GM19372 (cell line): ENCODE data around the gene CENPB.

Experiments used
- ATAC-seq: cut with Tn5 transposase; IDR thresholded peaks from one replicate; pipeline ENCODE4 v1.9.1; 2021; ENCODE audit warnings: mild to moderate bottlenecking, low read depth, moderate library complexity; ENCODE audit not compliant: unreplicated experiment

CENPB gene

GRCh38 chr20:3768342-3769130 is 18.0 kb downstream of the CENPB start:
- peak; percentile 33 for ATAC-seq

GRCh38 chr20:3767427-3768341 is 18.9 kb downstream of the CENPB start, which contains the start of gene ADISSP:
Gene ADISSP (minus strand): TSS chr20:3767753. CDS start chr20:3760100, 7,653 bp downstream.
- peak; percentile 91 for ATAC-seq

DNA sequence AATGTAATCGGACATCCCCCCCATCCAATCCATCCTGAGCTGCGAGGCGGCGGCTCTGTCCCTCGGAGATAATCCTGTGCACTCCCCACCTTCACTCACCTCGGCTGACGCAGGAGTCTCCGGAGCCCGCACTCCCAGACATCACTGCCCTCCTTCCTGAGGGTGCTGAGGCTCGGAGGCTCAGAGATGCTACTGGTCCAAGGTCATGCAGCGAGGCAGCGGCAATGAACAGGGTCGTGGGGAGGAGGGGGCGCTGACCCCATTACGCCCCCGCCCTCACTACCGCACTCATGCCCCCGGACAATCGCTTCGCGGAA is 19.5 kb downstream of the CENPB start:
- no peak for ATAC-seq

DNA sequence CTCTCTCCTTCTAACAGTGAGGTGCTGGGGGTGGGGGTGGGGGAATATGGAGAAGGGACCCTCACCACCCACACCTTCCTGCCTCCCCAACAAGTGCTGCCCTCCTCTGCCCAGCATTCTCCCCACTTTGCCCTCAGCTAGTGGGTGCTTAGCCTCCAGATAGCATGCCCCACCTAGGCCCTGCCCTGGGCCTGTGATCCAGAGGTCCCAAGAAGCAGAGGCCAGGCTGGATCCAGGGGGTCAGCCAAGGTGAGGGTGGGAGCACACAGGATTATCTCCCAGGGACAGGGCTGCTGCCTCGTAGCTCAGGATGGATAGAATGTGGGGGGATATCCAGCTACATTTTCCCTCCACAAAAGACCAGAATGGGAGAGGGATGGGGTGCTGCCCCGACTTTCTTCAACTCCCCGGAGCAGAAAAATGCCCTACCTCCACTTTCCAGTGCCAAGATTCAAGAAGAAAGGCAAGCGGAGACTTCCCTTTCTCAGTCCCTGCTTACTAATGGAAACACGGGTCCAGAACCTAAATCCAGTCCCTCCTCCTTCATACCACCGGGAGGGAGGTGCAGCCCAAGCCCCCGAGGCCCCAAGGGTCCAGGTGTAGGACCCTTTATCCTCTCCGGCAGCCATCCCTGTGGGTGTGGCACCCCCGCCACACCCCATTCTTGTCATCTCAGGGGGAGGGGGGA is 20.0 kb downstream of the CENPB start:
- no peak for ATAC-seq

DNA sequence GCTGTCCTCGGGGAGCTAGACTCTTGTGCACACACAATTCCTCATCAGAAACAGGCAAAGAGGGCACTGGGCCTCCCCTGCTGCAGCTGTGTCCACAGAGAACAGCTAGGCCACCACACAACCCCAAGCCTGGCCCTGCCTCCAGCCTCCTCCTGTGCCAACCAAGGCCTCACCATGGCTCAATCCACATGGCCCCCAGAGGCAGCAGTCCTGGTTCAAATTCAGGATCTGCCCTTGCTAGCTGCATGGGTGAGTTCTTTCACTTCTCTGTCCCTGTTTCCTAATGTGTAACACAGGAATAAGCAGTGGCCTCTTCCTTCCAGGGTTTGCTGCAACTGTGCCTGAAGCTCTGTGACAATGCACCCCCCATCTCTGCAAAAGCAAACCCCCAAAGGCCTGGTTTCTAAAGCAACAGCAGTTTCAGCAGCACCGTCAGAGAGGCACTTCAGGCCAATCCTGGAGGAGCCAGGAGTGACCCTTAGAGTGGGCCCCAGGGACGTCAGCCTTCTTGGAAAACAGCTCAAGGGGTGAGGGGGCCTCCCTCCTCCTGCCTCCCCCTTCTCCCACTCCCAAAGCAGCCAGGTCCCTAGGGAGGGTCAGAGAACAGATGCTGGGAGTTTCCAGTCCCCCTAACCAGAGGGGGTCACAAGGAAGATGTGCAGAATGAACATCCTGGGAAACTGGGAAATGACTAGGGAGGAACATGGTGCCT is 21.2 kb downstream of the CENPB start:
- no peak for ATAC-seq

- ATAC-seq = no peak
These were observed 21.9 kb downstream of the CENPB start for GRCh38 chr20:3764659-3765058.

DNA sequence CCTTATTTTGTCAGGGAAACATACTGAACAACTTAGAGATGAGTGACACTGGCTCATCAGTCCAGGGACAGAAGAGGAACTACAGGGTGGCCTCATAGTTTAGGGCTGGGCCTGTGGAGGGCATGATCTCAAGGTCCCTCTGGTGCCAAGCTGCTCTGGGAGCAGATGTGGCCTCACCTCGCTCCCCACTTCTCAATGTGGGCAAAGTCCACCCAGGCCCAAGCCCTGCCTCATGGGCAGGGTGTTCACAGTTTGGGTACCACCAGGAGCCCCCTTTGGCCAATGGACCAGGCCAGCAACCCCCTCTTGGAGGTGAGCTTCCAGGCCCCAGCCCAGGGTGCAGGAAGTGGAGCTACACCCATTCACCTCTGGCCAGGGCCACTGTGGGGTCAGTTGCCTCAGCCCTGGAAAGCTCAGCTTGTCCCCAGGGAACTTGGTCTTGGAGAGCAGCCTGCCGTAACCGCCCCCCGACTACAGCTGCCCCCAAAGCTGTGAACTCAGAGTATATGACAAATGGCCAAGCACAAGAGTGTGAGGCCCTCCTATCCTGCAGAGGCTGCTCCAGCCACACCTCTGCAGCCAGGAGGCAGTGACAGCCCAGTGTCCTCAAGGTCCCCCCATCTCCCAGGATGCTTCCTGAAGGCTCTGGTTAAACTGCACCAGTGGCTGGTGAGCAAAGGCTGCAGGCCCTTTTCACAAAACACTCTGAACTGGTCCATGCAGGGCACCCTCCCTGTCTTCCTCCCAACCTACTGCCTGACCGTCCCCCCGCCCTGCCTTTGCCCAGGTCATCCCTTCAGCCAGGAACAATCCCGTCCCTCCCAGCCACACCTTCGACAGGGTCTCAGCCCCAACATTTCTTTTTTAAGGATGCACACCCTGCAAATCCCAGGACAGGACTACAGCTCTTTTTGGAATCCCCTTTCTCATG is 22.6 kb downstream of the CENPB start:
- no peak for ATAC-seq

DNA sequence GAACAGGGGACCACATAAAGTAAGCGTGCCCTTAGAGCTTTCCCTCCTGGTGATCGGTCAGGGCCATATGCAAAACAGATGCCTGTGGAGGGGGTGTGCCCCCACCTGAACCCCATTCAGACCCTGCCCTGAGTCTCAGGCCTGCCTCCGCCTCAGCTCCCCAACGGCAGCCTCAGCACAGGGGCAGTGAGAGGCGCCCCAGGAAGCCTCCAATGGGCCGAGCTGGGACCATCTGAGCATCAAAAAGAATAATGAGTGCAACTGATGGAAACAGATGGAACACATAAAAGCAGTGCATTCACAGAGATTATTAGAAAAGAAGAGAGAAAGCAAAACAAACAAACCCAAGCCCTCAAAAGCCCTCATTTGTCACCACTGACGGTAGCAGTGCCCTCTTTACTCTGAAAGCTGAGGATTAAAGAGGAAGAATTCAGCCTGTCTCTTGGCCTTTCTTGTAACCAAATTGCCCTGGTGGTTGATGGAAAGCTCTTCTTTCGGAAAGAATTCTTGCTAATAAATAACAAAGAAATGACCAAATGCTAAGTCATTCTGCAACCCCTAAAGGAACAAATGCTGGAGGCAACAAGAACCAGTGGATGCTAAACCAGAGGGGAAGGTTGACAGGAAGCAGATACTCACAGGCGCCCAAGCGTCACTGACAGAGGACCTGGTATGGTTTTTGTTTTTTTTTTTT is 25.7 kb downstream of the CENPB start:
- no peak for ATAC-seq

- ATAC-seq = no peak
These were observed 26.7 kb downstream of the CENPB start for GRCh38 chr20:3759884-3760283.

- ATAC-seq = no peak
These were observed 27.2 kb downstream of the CENPB start for GRCh38 chr20:3759316-3759823.

DNA sequence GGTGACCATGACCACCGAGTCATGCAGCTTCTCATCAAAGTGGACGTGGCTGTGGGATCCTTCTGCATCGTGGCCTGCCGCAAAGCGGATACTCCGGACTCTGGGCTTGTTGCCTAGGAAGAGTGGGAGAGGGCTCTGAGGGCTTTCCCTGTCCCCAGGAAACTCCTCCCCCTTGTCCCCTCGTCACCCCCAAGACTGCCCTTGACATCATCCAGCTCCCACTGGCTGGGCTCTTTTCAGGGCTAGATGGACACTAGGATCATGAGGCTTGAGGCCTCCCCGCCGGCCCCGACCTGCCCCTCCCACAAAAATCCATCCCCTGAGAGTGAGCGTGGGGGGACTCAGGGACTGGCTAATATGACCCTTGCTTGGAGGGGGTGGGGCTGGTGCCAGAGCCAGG is 28.0 kb downstream of the CENPB start:
- ATAC-seq = no peak

GRCh38 chr20:3757268-3757667 is 29.3 kb downstream of the CENPB start:
- no peak for ATAC-seq

GRCh38 chr20:3755814-3756480 is 30.6 kb downstream of the CENPB start:
- ATAC-seq = no peak

DNA sequence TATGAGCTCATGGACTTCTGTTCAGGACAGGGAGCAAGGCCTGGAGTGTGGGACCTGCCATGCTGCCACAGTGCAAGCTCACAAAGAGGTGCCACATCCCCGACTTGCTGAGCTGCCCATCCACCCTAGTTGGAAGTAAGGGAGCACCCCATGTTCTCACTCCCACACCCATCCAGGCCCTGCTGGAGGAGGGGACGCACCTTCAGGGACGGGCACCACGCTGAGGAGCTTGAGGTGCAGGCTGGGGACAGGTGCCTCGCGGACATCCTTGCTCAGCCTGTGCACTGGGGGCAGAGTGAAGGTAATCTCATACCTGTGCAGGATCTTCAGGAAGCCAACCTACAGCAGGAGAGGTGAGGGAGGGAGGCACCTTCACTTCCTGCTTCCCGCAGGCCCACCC is 31.3 kb downstream of the CENPB start:
- no peak for ATAC-seq

DNA sequence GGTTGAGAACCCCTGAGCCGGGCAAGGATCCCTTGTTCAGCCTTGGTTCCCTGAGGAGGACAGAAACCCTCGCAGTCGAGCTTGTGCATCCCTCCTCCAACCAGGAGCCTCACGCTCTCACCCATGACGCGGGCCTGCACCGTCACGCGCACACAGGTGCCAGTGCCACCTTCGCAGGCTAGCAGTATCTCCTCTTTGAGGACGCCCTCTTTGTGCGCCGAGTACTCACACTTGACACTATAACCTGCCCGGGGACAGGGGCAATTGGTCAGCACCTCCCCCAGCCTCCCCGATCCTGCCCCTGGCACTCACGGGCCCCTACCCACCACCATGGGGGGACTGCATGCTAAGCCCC is 32.3 kb downstream of the CENPB start:
- ATAC-seq = no peak

DNA sequence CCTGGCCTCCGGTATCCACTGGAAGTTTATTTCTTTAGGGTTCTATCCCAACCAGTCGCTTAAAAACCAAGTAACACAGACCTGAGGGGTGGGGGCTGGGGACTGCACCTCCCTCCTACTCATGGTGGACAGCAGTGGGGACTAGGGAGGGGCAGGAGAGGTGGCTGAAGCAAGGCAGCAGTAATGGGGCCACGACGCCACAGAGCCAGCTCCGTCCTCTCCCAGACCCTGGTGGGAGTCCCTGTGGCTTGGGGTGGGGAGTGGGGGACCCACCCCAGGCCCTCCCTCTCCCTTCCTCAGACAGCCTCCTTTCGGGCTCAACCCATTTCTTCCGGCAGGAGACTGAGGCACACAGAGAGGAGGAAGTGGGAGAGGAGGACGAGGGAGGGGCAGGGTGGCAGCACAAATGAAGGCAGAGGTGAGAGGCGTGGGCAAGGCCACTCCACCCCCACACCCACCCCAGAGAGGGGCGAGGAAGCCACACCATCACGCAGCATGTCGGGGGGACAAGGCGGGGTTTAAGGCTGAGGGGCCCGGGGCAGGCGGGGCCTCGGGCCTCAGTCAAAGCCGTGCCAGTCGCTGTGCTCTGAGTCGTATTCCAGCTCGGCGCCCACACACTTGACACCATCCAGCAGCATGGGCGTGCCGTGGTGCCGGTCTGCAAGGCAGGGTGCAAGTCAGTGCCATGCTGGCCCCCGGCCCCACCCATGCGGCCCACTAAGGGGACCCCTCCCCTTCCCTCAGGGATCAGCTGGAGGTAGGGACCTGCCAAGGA is 32.9 kb downstream of the CENPB start:
- no peak for ATAC-seq

- no peak for ATAC-seq
These were observed 33.4 kb downstream of the CENPB start for GRCh38 chr20:3753098-3753497.

GRCh38 chr20:3752386-3752759 is 34.2 kb downstream of the CENPB start:
- no peak for ATAC-seq
